Kidney (tissue), 14 donors: ENCODE data around the gene PPM1B. TPM values are rescaled to one million over a fixed set of nuclear protein-coding genes. Genes with fewer than 3 reads are reported as not detected.

ENCODE experiments used
- DNase-seq, 5 donors: peaks; one replicate each; pipeline ENCODE4 v3.0.0-alpha.2; 2013 to 2020
- FAIRE-seq: peaks from 2 replicates; lab custom pipeline; 2012; peaks lifted over from hg19 to GRCh38; lab: Jason Lieb, UNC
- H3K27ac ChIP-seq, 2 donors: one replicate each; pipeline ENCODE4 v1.7.0; 2013; ENCODE audit warnings: low read depth in 2 of 2, low read length in 2 of 2, inconsistent platforms in 1 of 2
- H3K27me3 ChIP-seq: one replicate; pipeline ENCODE4 v1.7.1; 2013; ENCODE audit warnings: low read length, inconsistent platforms; ENCODE audit not compliant: control insufficient read depth, insufficient read depth
- H3K36me3 ChIP-seq, 3 donors: one replicate each; pipeline versions ENCODE4 v1.7.0 to v1.7.1; 2013; ENCODE audit warnings: low read length in 3 of 3, control low read depth in 1 of 3, inconsistent platforms in 1 of 3; ENCODE audit not compliant: insufficient read depth in 3 of 3, control insufficient read depth in 2 of 3
- H3K4me1 ChIP-seq, 3 donors: one replicate each; pipeline versions ENCODE4 v1.7.0 to v1.7.1; 2013; ENCODE audit warnings: low read length in 3 of 3, inconsistent platforms in 1 of 3, low read depth in 1 of 3; ENCODE audit not compliant: control insufficient read depth in 2 of 3, insufficient read depth in 2 of 3
- H3K4me3 ChIP-seq, 3 donors: one replicate each; pipeline versions ENCODE4 v1.7.0 to v1.8.1; 2013; ENCODE audit warnings: low read length in 3 of 3, control low read depth in 1 of 3, inconsistent platforms in 1 of 3
- H3K9ac ChIP-seq, 3 donors: one replicate each; pipeline versions ENCODE4 v1.7.0 to v1.7.1; 2013; ENCODE audit warnings: low read length in 3 of 3, control low read depth in 1 of 3, inconsistent platforms in 1 of 3
- H3K9me3 ChIP-seq, 3 donors: one replicate each; pipeline versions ENCODE4 v1.7.0 to v1.7.1; 2013; ENCODE audit warnings: low read length in 3 of 3, control low read depth in 1 of 3, inconsistent platforms in 1 of 3; ENCODE audit not compliant: control insufficient read depth in 2 of 3, insufficient read depth in 1 of 3
- CTCF ChIP-seq: IDR thresholded peaks from 3 replicates; pipeline ENCODE4 v1.5.1; 2012; ENCODE audit warnings: mild to moderate bottlenecking, moderate library complexity, borderline replicate concordance; ENCODE audit not compliant: insufficient read depth; ENCODE audit errors: extremely low read depth
- intact Hi-C: fragments of 100-400 bp; cut with DNase I; formaldehyde crosslinking; loops from one replicate; pipeline ENCODE4 v1.11.1; 2022
- polyA plus RNA-seq: library from polyadenylated mRNA; stranded (reverse); fragments of 350-450 nt; fragmentation: Illumina TruSeq; extraction: RNeasy Lipid Tissue Mini Kit (QIAGEN cat#74804); gene quantifications from one replicate; pipeline ENCODE4 v1.2.3, GENCODE V29; 2014; ENCODE audit warnings: low read depth, low replicate concordance; ENCODE audit not compliant: insufficient read depth
- total RNA-seq: library from RNA; stranded (reverse); fragmentation: NEBNext Ultra II Directional; extraction: Animal tissue kit (Norgen Biotek cat#: 25700); gene quantifications from one replicate; pipeline ENCODE4 v1.2.1, GENCODE V29; 2021
- donor health status: control.
- donor health status: control.
- donor health status: control.
- donor health status: control.
- donor health status: control.
- donor health status: DM: yes; HTN: yes; CAD: no.
- donor health status: Normal renal cell carcinoma (clear cell type).

The PPM1B gene
- total and polyA plus RNA-seq, 2 donors from 2014 or later = 19.8 to 45.9 TPM

- Histone ChIP-seq H3K9ac (no peak overlapping the region), H3K27ac (no peak overlapping the region), H3K27me3 (no peaks in the 10 kb centered on the region), H3K9me3 (no peaks in the 10 kb centered on the region), H3K4me1 (peaks cover 0 to 3% (median 0%) of the 10 kb centered on the region in 3 donors), H3K36me3 (no peaks in the 10 kb centered on the region), H3K4me3 (no peak overlapping the region)
- DNase-seq = no peak
- intact Hi-C loops = no loop called here
- no peak for FAIRE-seq
- no peak for TF ChIP-seq CTCF
Measured at GRCh38 chr2:44178950-44179349, 10.3 kb downstream of the PPM1B start.

- no peak overlapping the region for H3K9ac ChIP-seq
- H3K27ac ChIP-seq = no peak overlapping the region
- no peaks in the 10 kb centered on the region for H3K36me3 ChIP-seq
- intact Hi-C loops = no loop called here
- no peaks in the 10 kb centered on the region for H3K27me3 ChIP-seq
- H3K9me3 ChIP-seq = no peaks in the 10 kb centered on the region
- peaks cover 0 to 5% (median 0%) of the 10 kb centered on the region in 3 donors for H3K4me1 ChIP-seq
- DNase-seq (no peak), FAIRE-seq (no peak)
- TF ChIP-seq CTCF = no peak
- H3K4me3 ChIP-seq = no peak overlapping the region
Measured at GRCh38 chr2:44181648-44182047, 13.0 kb downstream of the PPM1B start.

- Histone ChIP-seq H3K36me3 (no peaks in the 10 kb centered on the region), H3K27ac (no peak overlapping the region), H3K9ac (no peak overlapping the region), H3K27me3 (no peaks in the 10 kb centered on the region), H3K9me3 (no peaks in the 10 kb centered on the region), H3K4me1 (peaks cover 0 to 5% (median 0%) of the 10 kb centered on the region in 3 donors), H3K4me3 (no peak overlapping the region)
- TF ChIP-seq CTCF = no peak
- no peak for FAIRE-seq
- intact Hi-C loops = no loop called here
- peak in 1 of 5 donors; percentile 3 for DNase-seq
Measured at GRCh38 chr2:44184106-44184505, 15.4 kb downstream of the PPM1B start.

- Histone ChIP-seq H3K9ac (no peak overlapping the region), H3K4me3 (no peak overlapping the region), H3K9me3 (no peaks in the 10 kb centered on the region), H3K4me1 (peaks cover 0 to 7% (median 0%) of the 10 kb centered on the region in 3 donors), H3K27ac (no peak overlapping the region), H3K27me3 (no peaks in the 10 kb centered on the region), H3K36me3 (no peaks in the 10 kb centered on the region)
- intact Hi-C loops = no loop called here
- no peak for FAIRE-seq
- no peak for DNase-seq
- no peak for TF ChIP-seq CTCF
Measured at GRCh38 chr2:44186810-44187209, 18.1 kb downstream of the PPM1B start.
